ENCODE data around the gene ATG13. TPM values are rescaled to one million over a fixed set of nuclear protein-coding genes. Genes with fewer than 3 reads are reported as not detected.

ATG13 gene
- total and polyA plus RNA-seq, 11 donors = 26.7 to 74.8 (median 48.7) TPM

- Histone ChIP-seq H3K27me3 (no peaks in the 10 kb centered on the region), H3K36me3 (peaks cover 2 to 76% (median 63%) of the 10 kb centered on the region in 9 donors), H3K9me3 (no peaks in the 10 kb centered on the region), H3K4me1 (peaks cover 0 to 10% (median 7%) of the 10 kb centered on the region in 12 donors), H3K4me3 (no peak overlapping the region), H3K27ac (no peak overlapping the region)
- DNase-seq (no peak), ATAC-seq (no peak)
- WGBS, 4 donors = 82 to 97% (median 94%) methylated on average over 3 of the region's 3 CpGs
- TF ChIP-seq, protein P1, sequence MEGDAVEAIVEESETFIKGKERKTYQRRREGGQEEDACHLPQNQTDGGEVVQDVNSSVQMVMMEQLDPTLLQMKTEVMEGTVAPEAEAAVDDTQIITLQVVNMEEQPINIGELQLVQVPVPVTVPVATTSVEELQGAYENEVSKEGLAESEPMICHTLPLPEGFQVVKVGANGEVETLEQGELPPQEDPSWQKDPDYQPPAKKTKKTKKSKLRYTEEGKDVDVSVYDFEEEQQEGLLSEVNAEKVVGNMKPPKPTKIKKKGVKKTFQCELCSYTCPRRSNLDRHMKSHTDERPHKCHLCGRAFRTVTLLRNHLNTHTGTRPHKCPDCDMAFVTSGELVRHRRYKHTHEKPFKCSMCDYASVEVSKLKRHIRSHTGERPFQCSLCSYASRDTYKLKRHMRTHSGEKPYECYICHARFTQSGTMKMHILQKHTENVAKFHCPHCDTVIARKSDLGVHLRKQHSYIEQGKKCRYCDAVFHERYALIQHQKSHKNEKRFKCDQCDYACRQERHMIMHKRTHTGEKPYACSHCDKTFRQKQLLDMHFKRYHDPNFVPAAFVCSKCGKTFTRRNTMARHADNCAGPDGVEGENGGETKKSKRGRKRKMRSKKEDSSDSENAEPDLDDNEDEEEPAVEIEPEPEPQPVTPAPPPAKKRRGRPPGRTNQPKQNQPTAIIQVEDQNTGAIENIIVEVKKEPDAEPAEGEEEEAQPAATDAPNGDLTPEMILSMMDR (IDR thresholded peaks at IDR 0.05) = no peak
- no peak for TF ChIP-seq POLR2A (IDR thresholded peaks at IDR 0.05)
- intact Hi-C loops (cut with DNase I) = no loop called here
Observed at GRCh38 chr11:46643531-46643930, 26.2 kb downstream of the ATG13 start.

GRCh38 chr11:46643986-46644385 is 26.6 kb downstream of the ATG13 start:
- Histone ChIP-seq H3K4me1 (peaks cover 0 to 15% (median 12%) of the 10 kb centered on the region in 12 donors), H3K36me3 (peaks cover 2 to 72% (median 63%) of the 10 kb centered on the region in 9 donors), H3K27me3 (no peaks in the 10 kb centered on the region), H3K9me3 (no peaks in the 10 kb centered on the region), H3K4me3 (no peak overlapping the region), H3K27ac (no peak overlapping the region)
- intact Hi-C loops (cut with DNase I) = no loop called here
- TF ChIP-seq POLR2A (IDR thresholded peaks at IDR 0.05) = no peak
- TF ChIP-seq, protein P1 (IDR thresholded peaks at IDR 0.05) = no peak
- ATAC-seq (no peak), DNase-seq (no peak)

- Histone ChIP-seq H3K27ac (peak overlapping the region; percentile 51 to 96 (median 80)), H3K9me3 (no peaks in the 10 kb centered on the region), H3K27me3 (no peaks in the 10 kb centered on the region), H3K4me1 (peaks cover 0 to 29% (median 24%) of the 10 kb centered on the region in 12 donors), H3K4me3 (no peak overlapping the region), H3K36me3 (peaks cover 2 to 99% (median 86%) of the 10 kb centered on the region in 9 donors)
- WGBS, 4 donors = 17 to 25% (median 23%) methylated on average over 2 of the region's 2 CpGs
- intact Hi-C loops (cut with DNase I) = no loop called here
- DNase-seq (peak in 4 of 5 donors; percentile 70 to 78 (median 75)), ATAC-seq (peak; percentile 92 to 97 (median 94))
- TF ChIP-seq, protein P1 (IDR thresholded peaks at IDR 0.05) = no peak
- TF ChIP-seq POLR2A (IDR thresholded peaks at IDR 0.05) = peak in 1 of 2 donors; percentile 10
Observed at GRCh38 chr11:46649180-46649738, 31.9 kb downstream of the ATG13 start.

- peaks cover 0 to 100% (median 96%) of the 10 kb centered on the region in 9 donors for H3K36me3 ChIP-seq
- WGBS, 4 donors = 74 to 82% (median 77%) methylated on average over 4 of the region's 4 CpGs
- TF ChIP-seq, protein P1 (IDR thresholded peaks at IDR 0.05) = no peak
- no peak for TF ChIP-seq POLR2A (IDR thresholded peaks at IDR 0.05)
- H3K27me3 ChIP-seq = no peaks in the 10 kb centered on the region
- no peak overlapping the region for H3K27ac ChIP-seq
- intact Hi-C loops (cut with DNase I) = loop anchor here in 1 of 10 donors (2.0 kb wide), 1 partner anchor 45 kb away; the partner anchor contains the start of genes ARHGAP1 and ZNF408
- H3K4me3 ChIP-seq = no peak overlapping the region
- ATAC-seq (no peak), DNase-seq (no peak)
- H3K9me3 ChIP-seq = no peaks in the 10 kb centered on the region
- H3K4me1 ChIP-seq = peaks cover 0 to 30% (median 8%) of the 10 kb centered on the region in 12 donors
Observed at GRCh38 chr11:46655631-46656030, 38.3 kb downstream of the ATG13 start.

Data from heart left ventricle (tissue), 16 donors.